Esophagus (tissue), 2 donors: Measurements from ENCODE around the gene PGAM2. TPM values are rescaled to one million over a fixed set of nuclear protein-coding genes. Genes with fewer than 3 reads are reported as not detected.

Source experiments
- H3K27ac ChIP-seq, 2 donors: one replicate each; pipeline ENCODE4 v1.5.1; 2013; ENCODE audit warnings: low read depth in 2 of 2, mild to moderate bottlenecking in 2 of 2, inconsistent platforms in 1 of 2, low read length in 1 of 2, moderate library complexity in 1 of 2
- H3K27me3 ChIP-seq, 2 donors: one replicate each; pipeline ENCODE4 v1.6.1; 2013; ENCODE audit warnings: low read length in 2 of 2, control low read depth in 1 of 2, mild to moderate bottlenecking in 1 of 2; ENCODE audit not compliant: insufficient read depth in 2 of 2, control insufficient read depth in 1 of 2
- H3K36me3 ChIP-seq, 2 donors: one replicate each; pipeline ENCODE4 v1.6.1; 2013; ENCODE audit warnings: low read length in 1 of 2; ENCODE audit not compliant: control insufficient read depth in 2 of 2, insufficient read depth in 2 of 2
- H3K4me1 ChIP-seq, 2 donors: one replicate each; pipeline ENCODE4 v1.6.1; 2013; ENCODE audit warnings: low read length in 1 of 2; ENCODE audit not compliant: control insufficient read depth in 2 of 2, insufficient read depth in 2 of 2
- H3K4me3 ChIP-seq, 2 donors: one replicate each; pipeline ENCODE4 v1.5.1; 2013; ENCODE audit warnings: low read length in 2 of 2, mild to moderate bottlenecking in 2 of 2, low read depth in 1 of 2, moderate library complexity in 1 of 2
- H3K9me3 ChIP-seq, 2 donors: one replicate each; pipeline ENCODE4 v1.6.1; 2013; ENCODE audit warnings: mild to moderate bottlenecking in 2 of 2, low read depth in 1 of 2, low read length in 1 of 2, moderate library complexity in 1 of 2; ENCODE audit not compliant: control insufficient read depth in 2 of 2, insufficient read depth in 1 of 2
- WGBS, 2 donors: extraction: QIAGEN DNeasy Blood & Tissue Kit; methylation state at CpG; one replicate each; pipeline ENCODE4 v1.1.7; 2013; 5-methylcytosine and 5-hydroxymethylcytosine counted together
- polyA plus RNA-seq, 2 donors: library from polyadenylated mRNA; stranded (reverse); fragments of 200-250 nt; gene quantifications; one replicate each; pipeline ENCODE4 v1.2.3, GENCODE V29; 2013
- donor health status: healthy with polysubstance abuse.
- donor health status: Bipolar disorder and iron deficiency.

Gene PGAM2
- polyA plus RNA-seq, 2 donors: 2.1 to 3.8 TPM

DNA sequence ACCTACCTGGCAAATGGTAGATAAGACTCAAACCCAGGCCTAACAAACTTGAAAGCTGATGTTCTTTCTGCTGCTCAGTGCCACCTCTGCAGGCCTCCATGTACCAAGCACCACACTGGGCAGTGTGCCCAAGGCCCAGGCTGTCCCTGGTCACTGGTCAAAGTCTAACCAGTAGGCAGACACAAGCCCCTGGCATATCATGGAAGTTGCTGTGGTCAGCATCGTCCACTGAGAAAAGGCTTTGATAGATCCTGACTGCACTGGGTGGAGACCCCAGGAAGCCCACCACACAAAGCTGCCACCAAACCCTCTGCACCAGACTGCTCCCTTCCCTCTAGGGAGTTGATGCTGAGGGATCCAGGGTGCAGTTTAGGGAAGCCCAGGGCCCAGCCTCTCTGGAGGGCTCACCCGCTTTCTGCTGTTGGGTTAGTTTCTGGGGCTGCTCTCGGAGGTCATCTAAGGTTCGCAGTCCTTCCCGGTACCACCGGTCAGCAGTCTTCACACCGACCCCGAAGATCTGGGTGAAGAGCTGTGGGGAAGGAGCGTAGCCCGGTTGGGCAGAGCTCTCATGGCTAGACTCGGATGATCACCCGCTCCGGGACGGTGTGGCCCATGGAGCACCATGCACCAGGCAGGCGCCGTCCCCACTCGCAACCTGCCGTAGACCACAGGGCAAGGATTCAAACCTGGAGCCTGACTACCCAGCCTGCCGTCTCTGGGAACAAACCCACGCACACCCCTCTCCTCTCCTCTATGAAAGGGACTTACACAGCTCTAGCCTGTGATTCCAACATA, 10.9 kb upstream of the PGAM2 start:
- peak overlapping the region; percentile 60 to 73 for H3K27ac ChIP-seq
- WGBS, 2 donors: 94 to 96% methylated on average over 20 of the region's 20 CpGs
- no peaks in the 10 kb centered on the region for H3K27me3 ChIP-seq
- H3K9me3 ChIP-seq: no peaks in the 10 kb centered on the region
- peaks cover 11 to 36% of the 10 kb centered on the region in 2 donors for H3K4me1 ChIP-seq
- peaks cover 4 to 52% of the 10 kb centered on the region in 2 donors for H3K36me3 ChIP-seq
- no peak overlapping the region for H3K4me3 ChIP-seq

DNA sequence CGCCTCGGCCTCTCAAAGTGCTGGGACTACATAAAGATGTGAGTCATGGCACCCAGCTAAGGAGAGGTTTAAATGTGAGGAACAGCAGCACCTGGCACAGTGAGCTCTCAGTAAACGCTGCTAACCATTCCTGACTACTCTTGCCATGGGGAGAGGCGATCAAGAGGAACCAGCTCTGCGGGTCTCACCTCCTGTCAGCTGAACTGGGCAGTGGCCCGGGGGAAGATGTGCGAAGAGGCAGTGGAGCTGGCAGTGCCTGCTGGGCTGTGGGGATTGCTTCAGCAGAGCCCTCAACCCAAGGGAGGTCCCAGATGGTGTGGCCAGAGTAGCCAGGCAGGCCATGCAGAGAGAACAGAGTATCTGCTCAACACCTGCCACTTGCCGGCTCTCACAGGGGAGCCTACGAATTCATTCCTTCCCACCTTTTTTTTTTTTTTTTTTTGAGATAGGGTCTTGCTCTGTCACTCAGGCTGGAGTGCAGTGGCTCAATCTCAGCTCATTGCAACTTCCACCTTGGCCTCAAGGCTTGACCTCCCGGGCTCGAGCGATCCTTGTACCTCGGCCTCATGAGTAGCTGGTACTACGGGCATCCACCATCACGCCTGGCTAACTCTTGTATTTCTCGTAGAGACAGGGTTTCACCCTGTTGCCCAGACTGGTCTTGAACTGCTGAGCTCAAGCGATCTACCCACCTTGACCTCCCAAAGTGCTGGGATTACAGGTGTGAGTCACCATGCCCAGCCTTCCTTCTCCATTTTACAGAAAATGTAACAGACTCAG, 10.1 kb upstream of the PGAM2 start:
- H3K36me3 ChIP-seq: peaks cover 4 to 52% of the 10 kb centered on the region in 2 donors
- WGBS, 2 donors: 72 to 73% methylated on average over 17 of the region's 17 CpGs
- peak overlapping the region; percentile 86 to 90 for H3K27ac ChIP-seq

DNA sequence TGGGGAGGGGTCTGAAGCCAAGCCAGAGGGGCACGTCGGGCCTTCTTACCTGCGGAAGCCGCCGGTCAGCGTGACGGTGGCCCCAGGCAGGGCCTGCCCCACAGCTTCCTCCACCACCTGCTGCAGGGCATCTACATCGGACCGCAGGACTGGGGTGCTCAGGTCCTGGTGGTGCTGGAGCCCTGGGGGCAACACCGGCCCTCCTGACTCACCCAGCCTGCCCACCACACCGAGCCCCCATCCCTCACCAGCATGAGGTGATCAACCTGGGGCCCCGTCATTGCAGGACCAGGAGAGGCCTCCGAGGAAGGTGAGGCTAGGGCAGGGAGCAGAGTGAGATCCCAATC, 9.0 kb upstream of the PGAM2 start:
- no peak overlapping the region for H3K4me3 ChIP-seq
- WGBS, 2 donors: 83 to 87% methylated on average over 13 of the region's 13 CpGs
- peak overlapping the region; percentile 86 to 90 for H3K27ac ChIP-seq

More for the DNA sequence above, 10.1 kb upstream of the PGAM2 start:
- Histone ChIP-seq H3K27me3 (no peaks in the 10 kb centered on the region), H3K9me3 (no peaks in the 10 kb centered on the region), H3K4me3 (no peak overlapping the region), H3K4me1 (peaks cover 11 to 31% of the 10 kb centered on the region in 2 donors)

DNA sequence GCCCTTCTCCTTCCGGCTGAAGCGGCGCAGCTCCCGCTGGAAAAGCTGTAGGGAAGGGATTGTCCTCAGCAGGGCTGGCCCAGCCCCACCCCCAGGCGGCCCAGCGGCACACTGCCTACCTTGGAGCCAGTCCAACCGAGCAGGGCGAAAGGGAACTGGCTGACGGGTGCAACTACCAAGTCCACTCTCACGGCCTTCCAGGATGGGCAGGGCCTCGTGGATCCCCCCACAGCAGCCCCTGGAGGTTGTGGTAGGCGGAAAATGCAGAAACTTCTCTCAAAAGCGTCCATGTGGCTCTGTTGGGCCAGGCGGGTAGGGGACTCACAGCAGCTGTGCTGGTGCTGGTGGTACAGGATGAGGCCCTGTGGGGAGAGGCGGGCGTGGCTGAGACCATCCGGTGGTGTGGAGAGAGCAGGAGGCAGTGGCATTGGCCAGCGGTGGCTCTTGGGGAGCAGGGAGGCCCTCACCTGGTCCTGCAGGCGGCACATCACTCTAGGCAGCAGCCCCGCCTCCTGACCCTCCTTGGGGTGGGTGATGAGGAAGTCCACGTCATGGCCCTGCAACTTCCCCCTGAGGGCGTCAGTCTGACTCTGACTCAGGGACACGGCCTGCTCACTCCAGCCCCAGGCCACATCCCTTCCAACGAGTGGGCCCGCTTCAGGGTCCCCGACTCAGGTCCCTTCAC, 8.4 kb upstream of the PGAM2 start:
- 46 to 48% methylated on average over 26 of the region's 26 CpGs for WGBS, 2 donors
- peaks cover 8 to 31% of the 10 kb centered on the region in 2 donors for H3K4me1 ChIP-seq

More for the DNA sequence above, 9.0 kb upstream of the PGAM2 start:
- H3K4me1 ChIP-seq: peaks cover 8 to 31% of the 10 kb centered on the region in 2 donors
- H3K36me3 ChIP-seq: peaks cover 0 to 42% of the 10 kb centered on the region in 2 donors
- H3K27me3 ChIP-seq: no peaks in the 10 kb centered on the region
- no peaks in the 10 kb centered on the region for H3K9me3 ChIP-seq

DNA sequence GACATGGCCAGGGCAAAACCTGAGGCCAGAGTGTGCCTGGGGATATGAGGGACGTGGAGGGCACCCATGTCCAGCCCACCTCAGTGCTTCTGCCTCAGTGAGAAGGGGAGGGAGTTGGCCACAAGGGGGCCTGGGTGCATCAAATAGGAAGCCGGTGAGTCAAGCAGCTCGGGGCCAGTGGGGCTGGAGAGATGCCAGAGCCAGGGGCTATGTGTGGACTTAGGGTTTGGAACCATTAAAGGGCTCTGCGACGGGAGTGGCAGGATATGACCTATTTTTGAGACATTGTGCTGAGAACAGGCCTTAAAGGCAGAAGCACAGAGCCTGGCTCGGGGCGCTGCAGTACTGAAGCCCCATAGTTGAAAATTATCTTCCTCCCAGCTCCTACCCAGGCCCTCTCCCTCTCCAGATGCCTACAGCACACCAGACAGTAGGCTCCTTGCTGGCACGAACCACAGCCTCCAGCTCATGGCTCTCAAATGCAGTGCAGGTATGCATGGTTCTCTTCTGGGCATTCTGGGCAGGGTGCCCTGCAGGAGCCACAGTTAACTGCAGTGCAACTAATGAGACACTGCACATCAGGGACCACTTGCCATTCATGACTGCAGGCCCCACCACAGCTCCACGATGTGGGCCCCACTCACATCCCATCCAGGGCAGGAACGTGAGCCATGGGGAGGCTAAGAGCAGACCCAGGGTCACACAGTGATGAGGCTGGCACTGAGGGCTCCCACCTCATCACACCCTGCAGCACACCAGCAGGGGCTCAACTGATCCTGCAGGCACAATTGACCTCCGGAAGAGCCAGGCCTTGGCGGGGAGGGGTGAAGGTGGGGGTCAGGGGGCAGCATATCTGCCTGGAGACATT, 7.2 kb upstream of the PGAM2 start:
- Histone ChIP-seq H3K36me3 (peaks cover 0 to 28% of the 10 kb centered on the region in 2 donors), H3K4me1 (peaks cover 8 to 32% of the 10 kb centered on the region in 2 donors), H3K27me3 (no peaks in the 10 kb centered on the region), H3K9me3 (no peaks in the 10 kb centered on the region), H3K4me3 (no peak overlapping the region), H3K27ac (peak overlapping the region; percentile 86 to 88)
- 39 to 61% methylated on average over 12 of the region's 12 CpGs for WGBS, 2 donors

More for the DNA sequence above, 8.4 kb upstream of the PGAM2 start:
- peak overlapping the region; percentile 86 to 90 for H3K27ac ChIP-seq
- H3K9me3 ChIP-seq: no peaks in the 10 kb centered on the region
- H3K27me3 ChIP-seq: no peaks in the 10 kb centered on the region
- peaks cover 0 to 38% of the 10 kb centered on the region in 2 donors for H3K36me3 ChIP-seq
- no peak overlapping the region for H3K4me3 ChIP-seq

DNA sequence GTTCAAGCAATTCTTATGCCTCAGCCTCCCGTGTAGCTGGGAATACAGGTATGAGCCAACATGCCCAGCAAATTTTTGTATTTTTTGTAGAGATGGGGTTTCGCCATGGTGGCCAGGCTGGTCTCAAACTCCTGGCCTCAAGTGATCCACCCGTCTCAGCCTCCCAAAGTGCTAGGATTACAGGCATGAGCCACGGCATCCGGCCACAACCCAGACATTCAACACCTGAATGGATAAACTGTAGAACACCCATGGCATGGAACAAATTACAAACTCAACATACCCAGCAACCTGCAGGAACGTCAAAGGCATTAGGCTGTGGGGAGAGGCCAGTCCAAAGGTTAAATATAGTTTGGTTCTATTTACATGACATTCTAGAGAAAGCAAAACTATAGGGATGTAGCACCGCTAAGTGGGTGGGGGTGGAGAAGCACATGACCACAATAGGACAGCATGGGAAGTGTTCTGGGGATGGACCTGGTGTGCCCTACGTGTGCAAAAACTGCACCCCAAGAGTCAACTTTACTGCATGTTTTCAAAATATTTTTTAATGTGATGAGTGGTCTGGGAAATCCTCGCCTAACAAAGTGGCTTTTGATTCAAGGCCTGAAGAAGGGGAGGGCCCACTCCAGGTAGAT, 6.5 kb upstream of the PGAM2 start:
- WGBS, 2 donors: 45 to 56% methylated on average over 9 of the region's 9 CpGs
- Histone ChIP-seq H3K36me3 (peaks cover 0 to 22% of the 10 kb centered on the region in 2 donors), H3K27ac (peak overlapping the region; percentile 86 to 88), H3K27me3 (no peaks in the 10 kb centered on the region), H3K9me3 (no peaks in the 10 kb centered on the region), H3K4me1 (peaks cover 8 to 33% of the 10 kb centered on the region in 2 donors), H3K4me3 (no peak overlapping the region)

DNA sequence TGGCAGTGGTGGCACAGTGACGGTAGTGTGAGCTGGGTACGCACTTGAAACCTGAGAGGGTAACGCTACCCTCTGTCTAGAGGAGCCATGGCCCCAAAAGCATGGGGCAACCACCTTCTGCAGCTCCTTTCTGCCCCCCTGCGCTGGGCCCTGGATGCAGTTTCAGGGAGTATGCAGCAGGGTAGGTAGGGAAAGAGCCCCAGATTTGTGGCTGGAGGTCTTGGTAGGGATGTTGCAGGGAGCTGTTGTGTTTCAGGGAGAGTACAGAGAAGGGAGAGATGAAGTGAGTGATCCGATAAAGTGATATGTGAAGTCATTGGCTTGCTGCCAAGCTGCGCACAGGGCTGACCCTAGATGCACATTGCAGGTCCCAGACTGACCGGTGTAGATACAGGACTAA, 2.7 kb upstream of the PGAM2 start:
- 68% methylated on average over 7 of the region's 7 CpGs for WGBS, 2 donors
- H3K27me3 ChIP-seq: no peaks in the 10 kb centered on the region
- peaks cover 0 to 4% of the 10 kb centered on the region in 2 donors for H3K36me3 ChIP-seq
- no peak overlapping the region for H3K27ac ChIP-seq
- no peak overlapping the region for H3K4me3 ChIP-seq
- H3K4me1 ChIP-seq: peaks cover 12 to 34% of the 10 kb centered on the region in 2 donors
- H3K9me3 ChIP-seq: no peaks in the 10 kb centered on the region

DNA sequence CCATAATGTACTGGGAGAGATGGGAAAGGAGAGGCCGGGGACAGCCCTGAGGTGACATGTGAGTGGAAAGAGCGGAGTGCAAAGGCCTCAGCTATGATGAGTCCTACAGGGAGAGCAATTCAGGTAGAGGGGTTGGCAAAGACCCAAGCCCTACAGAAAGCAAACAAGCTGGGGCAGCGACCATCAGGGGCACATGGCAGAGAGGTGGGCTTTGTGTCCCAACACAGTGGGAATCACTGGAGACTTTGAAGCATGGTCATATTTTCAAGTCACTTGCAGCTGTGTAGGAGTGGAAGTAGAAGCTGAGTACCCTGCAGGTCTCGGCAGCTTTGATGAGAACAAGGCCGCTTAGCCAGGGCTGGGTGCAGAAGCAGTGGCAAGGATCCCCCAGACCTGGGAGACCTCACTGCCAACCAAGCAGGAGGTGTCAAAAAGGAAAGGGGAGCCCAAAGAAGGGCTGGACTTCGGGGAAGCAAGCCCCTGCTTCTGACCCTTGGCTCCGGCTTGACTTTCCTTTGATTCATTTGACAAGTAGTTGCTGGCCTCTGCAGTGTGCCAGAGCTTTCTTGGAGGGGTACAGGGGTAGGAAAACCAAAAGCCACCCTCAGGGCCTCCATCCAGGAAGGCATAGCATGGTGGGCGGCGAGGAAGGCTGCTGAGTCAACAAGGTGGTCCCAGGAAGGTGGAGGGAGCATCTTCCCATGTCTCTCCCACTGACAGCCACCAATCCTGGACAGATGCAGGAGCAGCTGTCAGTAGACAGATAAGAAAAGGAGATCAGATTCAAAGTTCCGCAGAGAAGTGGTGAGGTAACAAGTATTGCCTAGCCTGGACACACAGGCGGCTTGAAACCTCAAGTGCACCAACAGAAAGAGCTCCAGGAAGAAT, 1.9 kb upstream of the PGAM2 start:
- H3K27me3 ChIP-seq: no peaks in the 10 kb centered on the region
- H3K36me3 ChIP-seq: peaks cover 0 to 7% of the 10 kb centered on the region in 2 donors
- WGBS, 2 donors: 81 to 85% methylated on average over 11 of the region's 11 CpGs
- peaks cover 12 to 27% of the 10 kb centered on the region in 2 donors for H3K4me1 ChIP-seq
- H3K4me3 ChIP-seq: no peak overlapping the region
- no peak overlapping the region for H3K27ac ChIP-seq
- no peaks in the 10 kb centered on the region for H3K9me3 ChIP-seq
